Prostate gland (tissue), 2 donors: ENCODE data around the gene MKNK2. TPM values are rescaled to one million over a fixed set of nuclear protein-coding genes. Genes with fewer than 3 reads are reported as not detected.

ENCODE experiments used
- DNase-seq: peaks from one replicate; pipeline ENCODE4 v3.0.0-alpha.2; 2019; ENCODE audit warnings: low spot score
- H3K27ac ChIP-seq, 2 donors: fragments of 200-600 bp; sonication (generic); 2 replicates each; pipeline ENCODE4 v1.5.1; 2017 to 2019
- H3K27me3 ChIP-seq: fragments of 200-600 bp; sonication (generic); replicated peaks from 2 replicates; pipeline ENCODE4 v1.5.1; 2019; ENCODE audit not compliant: insufficient read depth
- H3K36me3 ChIP-seq, 2 donors: fragments of 200-600 bp; sonication (generic); 1 replicate in 1 of 2; 2 replicates in 1 of 2; pipeline versions ENCODE4 v1.5.1 to v1.8.1; 2017 to 2019
- H3K4me1 ChIP-seq: fragments of 200-600 bp; sonication (generic); replicated peaks from 2 replicates; pipeline ENCODE4 v1.5.1; 2019
- H3K4me3 ChIP-seq, 2 donors: fragments of 200-600 bp; sonication (generic); 2 replicates each; pipeline ENCODE4 v1.5.1; 2017 to 2019
- H3K9me3 ChIP-seq: fragments of 200-600 bp; sonication (generic); 2 replicates; pipeline ENCODE4 v1.5.1; 2017
- POLR2A ChIP-seq: fragments of 450-650 bp; IDR thresholded peaks from one replicate; pipeline ENCODE4 v1.6.1; 2016; ENCODE audit warnings: antibody characterized with exemption, mild to moderate bottlenecking
- POLR2AphosphoS5 ChIP-seq: sonication (generic); formaldehyde crosslinking; IDR thresholded peaks from one replicate; pipeline ENCODE4 v1.6.1; 2017; ENCODE audit warnings: antibody characterized with exemption
- WGBS: methylation state at CpG from one replicate; pipeline ENCODE4 v1.1.5; 2018; 5-methylcytosine and 5-hydroxymethylcytosine counted together
- intact Hi-C: fragments of 100-400 bp; cut with DNase I; formaldehyde crosslinking; loops from one replicate; pipeline ENCODE4 v1.14.2; 2022
- total RNA-seq, 2 donors: library from RNA; depleted of rRNA; stranded (reverse); fragments of >200 nt; gene quantifications; one replicate each; pipeline ENCODE4 v1.1.0, GENCODE V29; 2016
- TF ChIP-seq, protein P1 (sequence below), 4 experiments: fragments of 200-600 bp in 2 of 4; fragments of 450-650 bp in 2 of 4; sonication (generic) in 2 of 4; IDR thresholded peaks; 1 replicate in 3 of 4; 2 replicates in 1 of 4; pipeline ENCODE4 v1.5.1; 2016 to 2019; ENCODE audit warnings: antibody characterized with exemption in 4 of 4, mild to moderate bottlenecking in 2 of 4, moderate library complexity in 2 of 4

Gene MKNK2
- total RNA-seq, 2 donors from 2014 or later, result 141 to 189 TPM

DNA sequence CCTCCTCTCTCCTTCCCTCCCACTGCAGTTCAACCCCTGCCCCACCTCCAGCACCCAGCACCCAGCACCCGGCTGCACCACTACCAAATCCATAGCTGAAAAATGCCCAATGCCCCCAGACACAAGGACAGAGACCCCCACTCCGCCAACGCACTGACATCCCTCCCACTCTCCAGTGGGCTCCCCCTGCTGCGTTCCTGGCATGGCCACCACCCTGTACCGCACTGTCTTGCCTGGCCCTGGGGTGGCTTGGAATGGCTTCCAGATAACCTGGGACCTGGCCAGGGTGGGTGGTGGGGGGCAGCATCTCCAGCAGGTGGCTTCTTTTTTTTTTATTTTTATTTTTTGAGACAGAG is 5.8 kb upstream of the MKNK2 start:
- peaks cover 34% of the 10 kb centered on the region for H3K4me1 ChIP-seq
- WGBS, result 36% methylated on average over 5 of the region's 5 CpGs
- H3K9me3 ChIP-seq, result no peaks in the 10 kb centered on the region
- H3K27ac ChIP-seq, result peak overlapping the region; percentile 99 to 100
- no peaks in the 10 kb centered on the region for H3K36me3 ChIP-seq
- H3K4me3 ChIP-seq, result no peak overlapping the region
- no peak for TF ChIP-seq POLR2A
- TF ChIP-seq POLR2AphosphoS5, result no peak
- TF ChIP-seq, protein P1, sequence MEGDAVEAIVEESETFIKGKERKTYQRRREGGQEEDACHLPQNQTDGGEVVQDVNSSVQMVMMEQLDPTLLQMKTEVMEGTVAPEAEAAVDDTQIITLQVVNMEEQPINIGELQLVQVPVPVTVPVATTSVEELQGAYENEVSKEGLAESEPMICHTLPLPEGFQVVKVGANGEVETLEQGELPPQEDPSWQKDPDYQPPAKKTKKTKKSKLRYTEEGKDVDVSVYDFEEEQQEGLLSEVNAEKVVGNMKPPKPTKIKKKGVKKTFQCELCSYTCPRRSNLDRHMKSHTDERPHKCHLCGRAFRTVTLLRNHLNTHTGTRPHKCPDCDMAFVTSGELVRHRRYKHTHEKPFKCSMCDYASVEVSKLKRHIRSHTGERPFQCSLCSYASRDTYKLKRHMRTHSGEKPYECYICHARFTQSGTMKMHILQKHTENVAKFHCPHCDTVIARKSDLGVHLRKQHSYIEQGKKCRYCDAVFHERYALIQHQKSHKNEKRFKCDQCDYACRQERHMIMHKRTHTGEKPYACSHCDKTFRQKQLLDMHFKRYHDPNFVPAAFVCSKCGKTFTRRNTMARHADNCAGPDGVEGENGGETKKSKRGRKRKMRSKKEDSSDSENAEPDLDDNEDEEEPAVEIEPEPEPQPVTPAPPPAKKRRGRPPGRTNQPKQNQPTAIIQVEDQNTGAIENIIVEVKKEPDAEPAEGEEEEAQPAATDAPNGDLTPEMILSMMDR (IDR thresholded peaks at IDR 0.05), result no peak
- no peaks in the 10 kb centered on the region for H3K27me3 ChIP-seq
- intact Hi-C loops, result no loop called here
- no peak for DNase-seq

DNA sequence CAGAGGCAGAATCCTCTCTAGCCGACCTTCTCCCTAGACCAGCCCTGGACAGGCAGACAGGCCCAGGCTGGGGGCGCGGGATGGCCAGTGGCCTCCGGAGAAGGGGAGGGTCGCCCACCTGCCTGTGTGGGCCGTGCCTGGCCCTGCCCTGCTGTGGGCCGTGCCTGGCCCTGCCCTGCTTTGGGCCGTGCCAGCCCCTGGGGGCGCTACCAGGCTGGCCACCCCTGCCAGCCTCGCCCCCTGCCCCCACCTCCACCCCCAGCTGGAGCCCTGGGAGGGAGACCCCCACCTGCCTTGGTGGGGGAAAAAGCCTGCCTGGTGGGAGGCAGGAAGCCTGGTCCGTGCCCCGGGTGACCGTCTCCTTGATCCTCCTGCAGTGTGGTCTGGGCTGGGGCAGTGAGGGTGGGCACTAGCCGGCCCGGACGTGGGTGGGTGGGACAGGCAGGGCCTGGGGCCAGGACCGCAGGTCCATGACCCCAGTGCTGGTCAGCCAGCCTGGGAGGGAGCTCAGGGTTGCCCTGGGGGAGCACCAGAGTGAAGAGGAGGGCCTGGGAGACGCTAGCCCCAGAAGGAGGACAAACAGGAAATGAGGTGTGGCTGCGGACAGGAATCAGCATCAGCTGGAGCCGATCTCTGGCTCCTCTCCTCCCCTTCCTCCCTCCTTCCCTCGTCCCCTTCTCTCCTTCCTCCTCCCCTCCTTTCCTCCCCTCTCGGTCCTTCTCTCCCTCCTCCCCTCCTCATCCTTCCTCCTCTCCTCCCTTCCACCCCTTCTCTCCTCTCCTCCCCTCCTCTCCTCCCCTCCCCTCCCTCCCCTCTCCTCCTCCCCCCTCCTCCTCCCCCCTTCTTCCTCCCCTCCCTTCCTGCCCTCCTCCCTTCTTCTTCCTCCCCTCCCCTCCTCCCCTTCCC is 5.1 kb upstream of the MKNK2 start:
- H3K36me3 ChIP-seq, result no peaks in the 10 kb centered on the region
- no peaks in the 10 kb centered on the region for H3K9me3 ChIP-seq
- intact Hi-C loops, result no loop called here
- peaks cover 37% of the 10 kb centered on the region for H3K4me1 ChIP-seq
- WGBS, result 1% methylated on average over 19 of the region's 22 CpGs
- peak overlapping the region; percentile 99 to 100 for H3K27ac ChIP-seq
- TF ChIP-seq POLR2AphosphoS5, result peak; percentile 65
- TF ChIP-seq, protein P1 (IDR thresholded peaks at IDR 0.05), result no peak
- peak; percentile 53 for TF ChIP-seq POLR2A
- DNase-seq, result peak; percentile 62
- H3K27me3 ChIP-seq, result no peaks in the 10 kb centered on the region
- H3K4me3 ChIP-seq, result peak overlapping the region; percentile 20 to 35

- 72% methylated on average over 8 of the region's 8 CpGs for WGBS
- no peaks in the 10 kb centered on the region for H3K27me3 ChIP-seq
- no peak for DNase-seq
- H3K27ac ChIP-seq, result peak overlapping the region; percentile 99 to 100
- intact Hi-C loops, result no loop called here
- no peaks in the 10 kb centered on the region for H3K36me3 ChIP-seq
- H3K9me3 ChIP-seq, result no peaks in the 10 kb centered on the region
- H3K4me3 ChIP-seq, result no peak overlapping the region
- TF ChIP-seq POLR2AphosphoS5, result no peak
- no peak for TF ChIP-seq POLR2A
- TF ChIP-seq, protein P1 (IDR thresholded peaks at IDR 0.05), result no peak
- peaks cover 29% of the 10 kb centered on the region for H3K4me1 ChIP-seq
These were observed 3.7 kb upstream of the MKNK2 start for GRCh38 chr19:2054763-2055162.

DNA sequence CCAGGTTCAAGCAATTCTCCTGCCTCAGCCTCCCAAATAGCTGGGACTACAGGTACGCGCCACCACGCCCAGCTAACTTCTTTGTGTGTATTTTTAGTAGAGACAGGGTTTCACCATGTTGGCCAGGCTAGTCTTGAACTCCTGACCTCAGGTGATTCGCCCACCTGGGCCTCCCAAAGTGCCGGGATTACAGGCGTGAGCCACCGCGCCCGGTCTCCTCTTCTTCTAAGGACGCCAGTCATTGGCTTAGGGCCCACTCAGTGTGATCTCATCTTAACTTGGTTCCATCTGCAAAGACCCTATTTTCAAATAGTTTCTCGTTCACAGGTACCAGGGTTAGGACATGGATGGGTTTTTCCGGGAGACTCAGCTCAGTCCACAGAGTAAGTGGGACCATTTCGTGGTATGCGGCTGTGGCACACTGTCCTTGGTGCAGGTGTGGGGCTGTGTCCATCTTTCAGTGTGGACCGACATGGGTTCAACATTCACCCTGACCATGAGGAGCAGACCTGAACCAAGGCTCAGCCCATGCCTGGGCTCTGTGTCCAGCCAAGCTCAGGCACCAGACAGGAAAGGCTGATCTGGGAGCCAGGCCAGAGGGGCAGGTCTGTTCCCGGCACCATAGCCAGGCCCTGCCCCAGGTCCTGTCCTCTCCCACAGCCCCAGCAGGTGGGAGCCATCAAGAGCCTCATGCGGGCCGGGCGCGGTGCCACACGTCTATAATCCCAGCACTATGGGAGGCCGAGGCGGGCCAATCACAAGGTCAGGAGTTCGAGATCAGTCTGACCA is 2.8 kb upstream of the MKNK2 start:
- WGBS, result 74% methylated on average over 24 of the region's 24 CpGs
- peak; percentile 24 for TF ChIP-seq POLR2A
- TF ChIP-seq, protein P1 (IDR thresholded peaks at IDR 0.05), result no peak
- TF ChIP-seq POLR2AphosphoS5, result peak; percentile 76
- Histone ChIP-seq H3K4me1 (peaks cover 26% of the 10 kb centered on the region), H3K4me3 (no peak overlapping the region), H3K36me3 (no peaks in the 10 kb centered on the region), H3K9me3 (no peaks in the 10 kb centered on the region), H3K27ac (peak overlapping the region; percentile 99 to 100), H3K27me3 (no peaks in the 10 kb centered on the region)
- intact Hi-C loops, result no loop called here
- DNase-seq, result peak; percentile 53
